Hepatocyte (in vitro differentiated cells): Measurements from ENCODE around the gene SERPINE1. TPM values are rescaled to one million over a fixed set of nuclear protein-coding genes. Genes with fewer than 3 reads are reported as not detected.

Experiments
- DNase-seq: peaks from one replicate; pipeline ENCODE4 v3.0.0-alpha.2; 2016; ENCODE audit warnings: low spot score
- H2AFZ ChIP-seq: fragments of 200-600 bp; sonication (generic); 2 replicates; pipeline ENCODE4 v1.6.0; 2016; ENCODE audit warnings: antibody characterized with exemption, mild to moderate bottlenecking
- H3K27ac ChIP-seq: fragments of 200-600 bp; sonication (generic); 2 replicates; pipeline ENCODE4 v1.5.1; 2016; ENCODE audit warnings: mild to moderate bottlenecking
- H3K27me3 ChIP-seq: fragments of 200-600 bp; sonication (generic); 2 replicates; pipeline ENCODE4 v1.6.1; 2016
- H3K36me3 ChIP-seq: fragments of 200-600 bp; sonication (generic); replicated peaks from 2 replicates; pipeline ENCODE4 v1.5.1; 2016; ENCODE audit warnings: low read depth; ENCODE audit not compliant: insufficient read depth
- H3K4me1 ChIP-seq: fragments of 200-600 bp; sonication (generic); 2 replicates; pipeline ENCODE4 v1.5.1; 2016; ENCODE audit warnings: mild to moderate bottlenecking, moderate library complexity; ENCODE audit not compliant: insufficient read depth
- H3K4me2 ChIP-seq: fragments of 200-600 bp; sonication (generic); 2 replicates; pipeline ENCODE4 v1.6.0; 2016
- H3K4me3 ChIP-seq: fragments of 200-600 bp; sonication (generic); 2 replicates; pipeline ENCODE4 v1.5.1; 2016; ENCODE audit warnings: mild to moderate bottlenecking
- H3K79me2 ChIP-seq: fragments of 200-600 bp; sonication (generic); 2 replicates; pipeline ENCODE4 v1.6.0; 2017; ENCODE audit warnings: mild to moderate bottlenecking
- H3K9me2 ChIP-seq: fragments of 200-600 bp; sonication (generic); replicated peaks from 2 replicates; pipeline ENCODE4 v1.6.0; 2017; ENCODE audit warnings: mild to moderate bottlenecking; ENCODE audit not compliant: insufficient read depth
- H3K9me3 ChIP-seq: fragments of 200-600 bp; sonication (generic); 2 replicates; pipeline ENCODE4 v1.5.1; 2016; ENCODE audit warnings: low read depth, mild to moderate bottlenecking
- H4K20me1 ChIP-seq: fragments of 200-600 bp; sonication (generic); 2 replicates; pipeline ENCODE4 v1.6.0; 2016; ENCODE audit warnings: mild to moderate bottlenecking; ENCODE audit not compliant: insufficient read depth, poor library complexity, severe bottlenecking
- EZH2 ChIP-seq: fragments of 200-600 bp; sonication (generic); IDR thresholded peaks from 2 replicates; pipeline ENCODE4 v1.6.1; 2016; ENCODE audit warnings: antibody characterized with exemption, mild to moderate bottlenecking, borderline replicate concordance
- EZH2phosphoT487 ChIP-seq: fragments of 200-600 bp; sonication (generic); IDR thresholded peaks from one replicate; pipeline ENCODE4 v1.6.1; 2018; ENCODE audit warnings: antibody characterized with exemption, mild to moderate bottlenecking, low read depth, moderate library complexity; ENCODE audit not compliant: unreplicated experiment, severe bottlenecking
- WGBS: methylation state at CpG from one replicate; pipeline ENCODE4 v1.1.6; 2016; ENCODE audit warnings: low lambda C conversion rate; ENCODE audit errors: missing lambda C conversion rate; 5-methylcytosine and 5-hydroxymethylcytosine counted together
- polyA plus RNA-seq: library from polyadenylated mRNA; unstranded; fragments of >200 nt; fragmentation: Nextera tagmentation; extraction: Ambion mirVana; gene quantifications from 2 replicates; pipeline ENCODE4 v1.2.1, GENCODE V29; 2016
- total RNA-seq: library from RNA; depleted of rRNA; stranded (reverse); fragments of >200 nt; gene quantifications from 2 replicates; pipeline ENCODE4 v1.2.3, GENCODE V29; 2014
- TF ChIP-seq, protein P1 (sequence below): fragments of 200-600 bp; sonication (generic); IDR thresholded peaks from 2 replicates; pipeline ENCODE4 v1.5.1; 2016; ENCODE audit warnings: antibody characterized with exemption, mild to moderate bottlenecking; ENCODE audit not compliant: poor library complexity

Gene SERPINE1
- total and polyA plus RNA-seq, 2 experiments from 2014 or later, result 98.2 to 185 TPM

- Histone ChIP-seq H2AFZ (no peak overlapping the region), H3K27ac (no peak overlapping the region)
Measured at GRCh38 chr7:101108330-101108857, 18.5 kb upstream of the SERPINE1 start.

DNA sequence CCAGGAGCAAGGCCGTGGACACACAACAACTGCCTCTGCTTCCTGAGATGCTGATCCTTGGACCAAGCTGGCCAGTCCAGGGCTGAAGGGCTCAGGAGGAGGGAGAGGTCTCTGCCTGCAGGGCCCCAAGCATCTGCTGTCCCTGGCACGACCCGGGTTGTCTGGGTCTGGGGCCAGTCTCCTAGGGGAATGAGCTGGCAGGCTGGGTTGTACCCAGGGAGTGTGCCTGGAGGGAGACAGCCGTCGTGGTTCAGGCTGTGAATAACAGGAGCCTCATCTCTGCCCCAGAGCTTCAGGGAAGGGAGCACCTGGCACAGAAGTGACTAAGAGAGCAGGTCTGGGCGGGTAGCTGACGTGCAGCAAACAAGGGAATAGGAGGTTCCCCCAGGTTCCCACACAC lies 17.9 kb upstream of the SERPINE1 start:
- Histone ChIP-seq H3K36me3 (no peaks in the 10 kb centered on the region), H3K9me2 (no peaks in the 10 kb centered on the region), H3K9me3 (no peaks in the 10 kb centered on the region), H3K4me1 (no peaks in the 10 kb centered on the region), H3K27me3 (no peaks in the 10 kb centered on the region), H3K4me2 (no peak overlapping the region), H3K27ac (no peak overlapping the region), H3K4me3 (no peak overlapping the region), H2AFZ (no peak overlapping the region), H3K79me2 (no peaks in the 10 kb centered on the region), H4K20me1 (no peaks in the 10 kb centered on the region)
- 82% methylated on average over 7 of the region's 7 CpGs for WGBS
- TF ChIP-seq EZH2phosphoT487 (no peak), EZH2 (no peak)
- TF ChIP-seq, protein P1, sequence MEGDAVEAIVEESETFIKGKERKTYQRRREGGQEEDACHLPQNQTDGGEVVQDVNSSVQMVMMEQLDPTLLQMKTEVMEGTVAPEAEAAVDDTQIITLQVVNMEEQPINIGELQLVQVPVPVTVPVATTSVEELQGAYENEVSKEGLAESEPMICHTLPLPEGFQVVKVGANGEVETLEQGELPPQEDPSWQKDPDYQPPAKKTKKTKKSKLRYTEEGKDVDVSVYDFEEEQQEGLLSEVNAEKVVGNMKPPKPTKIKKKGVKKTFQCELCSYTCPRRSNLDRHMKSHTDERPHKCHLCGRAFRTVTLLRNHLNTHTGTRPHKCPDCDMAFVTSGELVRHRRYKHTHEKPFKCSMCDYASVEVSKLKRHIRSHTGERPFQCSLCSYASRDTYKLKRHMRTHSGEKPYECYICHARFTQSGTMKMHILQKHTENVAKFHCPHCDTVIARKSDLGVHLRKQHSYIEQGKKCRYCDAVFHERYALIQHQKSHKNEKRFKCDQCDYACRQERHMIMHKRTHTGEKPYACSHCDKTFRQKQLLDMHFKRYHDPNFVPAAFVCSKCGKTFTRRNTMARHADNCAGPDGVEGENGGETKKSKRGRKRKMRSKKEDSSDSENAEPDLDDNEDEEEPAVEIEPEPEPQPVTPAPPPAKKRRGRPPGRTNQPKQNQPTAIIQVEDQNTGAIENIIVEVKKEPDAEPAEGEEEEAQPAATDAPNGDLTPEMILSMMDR, result no peak
- DNase-seq, result no peak

More at GRCh38 chr7:101108330-101108857, 18.5 kb upstream of the SERPINE1 start:
- Histone ChIP-seq H3K9me2 (no peaks in the 10 kb centered on the region), H3K27me3 (no peaks in the 10 kb centered on the region), H3K4me1 (no peaks in the 10 kb centered on the region), H3K4me3 (no peak overlapping the region), H4K20me1 (no peaks in the 10 kb centered on the region), H3K36me3 (no peaks in the 10 kb centered on the region), H3K9me3 (no peaks in the 10 kb centered on the region), H3K79me2 (no peaks in the 10 kb centered on the region), H3K4me2 (no peak overlapping the region)
- WGBS, result 85% methylated on average over 16 of the region's 16 CpGs
- DNase-seq, result no peak
- TF ChIP-seq, protein P1, result no peak

- Histone ChIP-seq H3K36me3 (no peaks in the 10 kb centered on the region), H3K9me2 (no peaks in the 10 kb centered on the region), H3K79me2 (no peaks in the 10 kb centered on the region), H3K4me3 (no peak overlapping the region), H3K27me3 (no peaks in the 10 kb centered on the region), H4K20me1 (no peaks in the 10 kb centered on the region), H3K4me2 (no peak overlapping the region), H2AFZ (no peak overlapping the region), H3K9me3 (no peaks in the 10 kb centered on the region), H3K4me1 (no peaks in the 10 kb centered on the region), H3K27ac (no peak overlapping the region)
- WGBS, result 73% methylated on average over 6 of the region's 6 CpGs
- TF ChIP-seq EZH2, result no peak
- no peak for TF ChIP-seq EZH2phosphoT487
- TF ChIP-seq, protein P1, result no peak
- no peak for DNase-seq
Measured at GRCh38 chr7:101109368-101109767, 17.5 kb upstream of the SERPINE1 start.

DNA sequence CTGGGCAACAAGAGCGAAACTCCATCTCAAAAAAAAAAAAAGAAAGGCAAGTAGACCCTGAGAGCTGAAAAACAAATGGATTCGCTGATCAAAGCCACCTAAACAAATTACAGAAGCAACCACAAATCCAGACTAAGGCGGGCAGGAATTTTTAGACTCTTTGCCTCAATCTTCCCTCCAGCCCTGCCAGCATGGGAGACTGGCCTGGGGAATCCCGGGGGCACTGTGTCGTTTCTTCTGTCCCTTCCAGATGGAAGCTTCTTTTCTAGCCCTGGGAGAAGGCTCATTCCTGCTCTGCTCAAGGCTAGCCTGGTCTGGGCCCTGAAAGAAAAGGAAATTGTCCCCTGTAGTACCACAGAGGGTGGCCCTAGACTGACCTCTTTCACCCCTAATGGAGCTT lies 15.6 kb upstream of the SERPINE1 start:
- TF ChIP-seq, protein P1, result no peak
- no peak for TF ChIP-seq EZH2phosphoT487
- no peak overlapping the region for H3K27ac ChIP-seq
- no peak overlapping the region for H2AFZ ChIP-seq
- no peaks in the 10 kb centered on the region for H3K27me3 ChIP-seq
- H3K4me3 ChIP-seq, result no peak overlapping the region
- no peaks in the 10 kb centered on the region for H4K20me1 ChIP-seq
- no peaks in the 10 kb centered on the region for H3K4me1 ChIP-seq
- 93% methylated on average over 5 of the region's 5 CpGs for WGBS
- H3K79me2 ChIP-seq, result no peaks in the 10 kb centered on the region
- H3K9me2 ChIP-seq, result no peaks in the 10 kb centered on the region
- H3K36me3 ChIP-seq, result no peaks in the 10 kb centered on the region
- H3K4me2 ChIP-seq, result no peak overlapping the region
- DNase-seq, result no peak
- no peaks in the 10 kb centered on the region for H3K9me3 ChIP-seq
